GM18873 (cell line): ENCODE results near the gene PCDHAC2.

ENCODE experiments used
- ATAC-seq: cut with Tn5 transposase; IDR thresholded peaks from one replicate; pipeline ENCODE4 v1.9.1; 2021; ENCODE audit warnings: mild to moderate bottlenecking, moderate library complexity, moderate number of reproducible peaks; ENCODE audit not compliant: unreplicated experiment, low FRiP score

Gene PCDHAC2

GRCh38 chr5:140986117-140986521 lies 19.8 kb downstream of the PCDHAC2 start:
- ATAC-seq = no peak

- ATAC-seq = no peak
These were observed 21.8 kb downstream of the PCDHAC2 start for GRCh38 chr5:140988100-140988499.

- ATAC-seq = no peak
These were observed 22.3 kb downstream of the PCDHAC2 start for GRCh38 chr5:140988608-140989007.

- no peak for ATAC-seq
These were observed 23.2 kb downstream of the PCDHAC2 start for GRCh38 chr5:140989254-140990020.

GRCh38 chr5:140992828-140993227 lies 26.6 kb downstream of the PCDHAC2 start:
- ATAC-seq = no peak

- no peak for ATAC-seq
These were observed 29.8 kb downstream of the PCDHAC2 start for GRCh38 chr5:140996060-140996459.

- no peak for ATAC-seq
These were observed 32.7 kb downstream of the PCDHAC2 start for GRCh38 chr5:140998921-140999410.

GRCh38 chr5:141001446-141001843 lies 35.2 kb downstream of the PCDHAC2 start:
- no peak for ATAC-seq

- ATAC-seq = no peak
These were observed 35.7 kb downstream of the PCDHAC2 start for GRCh38 chr5:141001844-141002604.

- no peak for ATAC-seq
These were observed 36.3 kb downstream of the PCDHAC2 start for GRCh38 chr5:141002605-141002965.

GRCh38 chr5:141003031-141003430 lies 36.8 kb downstream of the PCDHAC2 start:
- no peak for ATAC-seq

- no peak for ATAC-seq
These were observed 37.7 kb downstream of the PCDHAC2 start for GRCh38 chr5:141003791-141004611.

- ATAC-seq = no peak
These were observed 41.5 kb downstream of the PCDHAC2 start for GRCh38 chr5:141007791-141008190.

GRCh38 chr5:141010047-141010793 lies 43.9 kb downstream of the PCDHAC2 start:
- ATAC-seq = no peak

- no peak for ATAC-seq
These were observed 51.7 kb downstream of the PCDHAC2 start for GRCh38 chr5:141017943-141018342.
